Fibroblast of peridontal ligament (primary cell): ENCODE results near the gene NIBAN1.

Experiments
- DNase-seq: peaks from one replicate; pipeline ENCODE4 v3.0.0-alpha.2; 2010; ENCODE audit errors: extremely low read depth

NIBAN1 gene

GRCh38 chr1:184945678-184946412, 28.5 kb downstream of the NIBAN1 start:
- peak; percentile 83 for DNase-seq

- peak; percentile 56 for DNase-seq
Observed at GRCh38 chr1:184945029-184945428, 29.3 kb downstream of the NIBAN1 start.

GRCh38 chr1:184943998-184944397, 30.3 kb downstream of the NIBAN1 start:
- DNase-seq, result no peak

GRCh38 chr1:184941735-184942134, 32.6 kb downstream of the NIBAN1 start:
- no peak for DNase-seq

GRCh38 chr1:184941410-184941733, 32.9 kb downstream of the NIBAN1 start:
- no peak for DNase-seq

- DNase-seq, result no peak
Observed at GRCh38 chr1:184940694-184941409, 33.5 kb downstream of the NIBAN1 start.

- peak; percentile 61 for DNase-seq
Observed at GRCh38 chr1:184940226-184940625, 34.1 kb downstream of the NIBAN1 start.

GRCh38 chr1:184937729-184938128, 36.6 kb downstream of the NIBAN1 start:
- no peak for DNase-seq

GRCh38 chr1:184935920-184936798, 38.1 kb downstream of the NIBAN1 start:
- DNase-seq, result peak; percentile 55

- no peak for DNase-seq
Observed at GRCh38 chr1:184933944-184934343, 40.4 kb downstream of the NIBAN1 start.

- DNase-seq, result no peak
Observed at GRCh38 chr1:184932319-184932718, 42.0 kb downstream of the NIBAN1 start.

GRCh38 chr1:184931566-184931965, 42.7 kb downstream of the NIBAN1 start:
- no peak for DNase-seq

- no peak for DNase-seq
Observed at GRCh38 chr1:184930645-184931044, 43.7 kb downstream of the NIBAN1 start.

- no peak for DNase-seq
Observed at GRCh38 chr1:184930232-184930631, 44.1 kb downstream of the NIBAN1 start.

GRCh38 chr1:184929711-184930202, 44.6 kb downstream of the NIBAN1 start:
- no peak for DNase-seq

- DNase-seq, result no peak
Observed at GRCh38 chr1:184928394-184928793, 45.9 kb downstream of the NIBAN1 start.
